ENCODE results near the gene OSBPL5. TPM values are rescaled to one million over a fixed set of nuclear protein-coding genes. Genes with fewer than 3 reads are reported as not detected.
A peak's percentile ranks its signal among the peaks of the same experiment; 100 is the strongest.
"Not testable (repeated sequence)": the region's sequence is repeated elsewhere in the genome, so short reads cannot be mapped to it uniquely, and the experiment has no call there.

Gene OSBPL5
- total RNA-seq, 1 experiment from 2014 or later, result 28.4 TPM

- no peaks in the 10 kb centered on the region for H3K27me3 ChIP-seq (replicated peaks; ENCODE audit: insufficient read depth, low read depth, low read length, poor library complexity)
- ChIA-PET CTCF (interaction anchor here (0.7 kb wide), 1 partner anchor 9 kb away, joined by 3 read pairs; no protein-coding TSS in a partner anchor), POLR2A (ENCODE audit: low non-redundant PET) (no interaction called here)
- H3K9me3 ChIP-seq (ENCODE audit: low read depth, low read length, poor library complexity, severe bottlenecking), result no peaks in the 10 kb centered on the region
- intact Hi-C loops (cut with micrococcal nuclease; ENCODE audit: unreplicated experiment), result no loop called here
- DNase-seq (ENCODE audit: low spot score), result peak; percentile 72
- no peaks in the 10 kb centered on the region for H3K36me3 ChIP-seq (ENCODE audit: insufficient read depth, low read length, poor library complexity, severe bottlenecking)
- peaks cover 10% of the 10 kb centered on the region for H3K4me1 ChIP-seq (ENCODE audit: insufficient read depth, low read length, poor library complexity, severe bottlenecking)
- no peak for TF ChIP-seq EZH2 (IDR thresholded peaks at IDR 0.05; ENCODE audit: borderline replicate concordance, low read depth, low read length, poor library complexity, severe bottlenecking)
- TF ChIP-seq, protein P1, sequence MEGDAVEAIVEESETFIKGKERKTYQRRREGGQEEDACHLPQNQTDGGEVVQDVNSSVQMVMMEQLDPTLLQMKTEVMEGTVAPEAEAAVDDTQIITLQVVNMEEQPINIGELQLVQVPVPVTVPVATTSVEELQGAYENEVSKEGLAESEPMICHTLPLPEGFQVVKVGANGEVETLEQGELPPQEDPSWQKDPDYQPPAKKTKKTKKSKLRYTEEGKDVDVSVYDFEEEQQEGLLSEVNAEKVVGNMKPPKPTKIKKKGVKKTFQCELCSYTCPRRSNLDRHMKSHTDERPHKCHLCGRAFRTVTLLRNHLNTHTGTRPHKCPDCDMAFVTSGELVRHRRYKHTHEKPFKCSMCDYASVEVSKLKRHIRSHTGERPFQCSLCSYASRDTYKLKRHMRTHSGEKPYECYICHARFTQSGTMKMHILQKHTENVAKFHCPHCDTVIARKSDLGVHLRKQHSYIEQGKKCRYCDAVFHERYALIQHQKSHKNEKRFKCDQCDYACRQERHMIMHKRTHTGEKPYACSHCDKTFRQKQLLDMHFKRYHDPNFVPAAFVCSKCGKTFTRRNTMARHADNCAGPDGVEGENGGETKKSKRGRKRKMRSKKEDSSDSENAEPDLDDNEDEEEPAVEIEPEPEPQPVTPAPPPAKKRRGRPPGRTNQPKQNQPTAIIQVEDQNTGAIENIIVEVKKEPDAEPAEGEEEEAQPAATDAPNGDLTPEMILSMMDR (conservative IDR thresholded peaks at IDR 0.05; ENCODE audit: low read depth, low read length), result no peak
- BruUV-seq (replicated peaks), result no TSS peak
- no peak overlapping the region for H3K27ac ChIP-seq (ENCODE audit: low read depth, low read length, poor library complexity, severe bottlenecking)
- no peak overlapping the region for H3K4me3 ChIP-seq (ENCODE audit: low read depth, low read length, poor library complexity, severe bottlenecking)
Observed at GRCh38 chr11:3073029-3073435, 92.1 kb downstream of the OSBPL5 start.

DNA sequence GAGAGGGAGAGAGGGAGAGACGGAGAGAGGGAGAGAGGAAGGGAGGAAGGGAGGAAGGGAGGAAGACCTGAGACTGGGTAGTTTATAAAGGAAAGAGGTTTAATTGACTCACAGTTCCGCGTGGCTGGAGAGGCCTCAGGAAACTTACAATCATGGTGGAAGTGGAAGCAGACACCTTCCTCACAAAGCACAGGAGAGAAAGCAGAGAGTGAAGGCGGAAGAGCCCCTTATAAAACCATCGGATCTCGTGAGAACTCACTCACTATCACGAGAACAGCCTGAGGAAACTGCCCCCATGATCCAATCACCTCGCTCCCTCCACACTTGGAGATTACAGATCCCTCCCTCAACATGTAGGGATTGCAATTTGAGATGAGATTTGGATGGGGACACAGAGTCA, 95.7 kb downstream of the OSBPL5 start:
- intact Hi-C loops (cut with micrococcal nuclease; ENCODE audit: unreplicated experiment), result no loop called here
- BruUV-seq (replicated peaks), result no TSS peak
- peaks cover 10% of the 10 kb centered on the region for H3K4me1 ChIP-seq (ENCODE audit: insufficient read depth, low read length, poor library complexity, severe bottlenecking)
- no peaks in the 10 kb centered on the region for H3K9me3 ChIP-seq (ENCODE audit: low read depth, low read length, poor library complexity, severe bottlenecking)
- POLR2A ChIA-PET (ENCODE audit: low non-redundant PET), result no interaction called here
- DNase-seq (ENCODE audit: low spot score), result no peak
- no peak for TF ChIP-seq EZH2 (IDR thresholded peaks at IDR 0.05; ENCODE audit: borderline replicate concordance, low read depth, low read length, poor library complexity, severe bottlenecking)
- TF ChIP-seq, protein P1 (conservative IDR thresholded peaks at IDR 0.05; ENCODE audit: low read depth, low read length), result no peak
- no peak overlapping the region for H3K27ac ChIP-seq (ENCODE audit: low read depth, low read length, poor library complexity, severe bottlenecking)
- H3K36me3 ChIP-seq (ENCODE audit: insufficient read depth, low read length, poor library complexity, severe bottlenecking), result no peaks in the 10 kb centered on the region
- no peak overlapping the region for H3K4me3 ChIP-seq (ENCODE audit: low read depth, low read length, poor library complexity, severe bottlenecking)
- no peaks in the 10 kb centered on the region for H3K27me3 ChIP-seq (replicated peaks; ENCODE audit: insufficient read depth, low read depth, low read length, poor library complexity)
- CTCF ChIA-PET, result no interaction called here

DNA sequence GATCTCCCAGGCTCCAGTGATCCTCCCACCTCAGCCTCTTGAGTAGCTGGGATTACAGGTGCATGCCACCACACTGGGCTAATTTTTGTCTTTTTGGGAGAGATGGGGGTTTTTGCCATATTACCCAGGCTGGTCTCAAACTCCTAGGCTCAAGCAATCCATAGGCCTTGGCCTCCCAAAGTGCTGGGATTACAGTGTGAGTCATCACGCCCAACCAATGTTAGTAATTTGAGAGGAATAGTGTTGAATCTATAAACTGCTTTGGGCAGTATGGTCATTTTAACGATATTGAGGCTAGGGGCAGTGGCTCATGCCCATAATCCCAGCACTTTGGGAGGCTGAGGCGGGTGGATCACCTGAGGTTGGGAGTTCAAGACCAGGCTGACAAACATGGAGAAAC, 98.8 kb downstream of the OSBPL5 start:
- BruUV-seq (replicated peaks); H3K4me3 ChIP-seq (ENCODE audit: low read depth, low read length, poor library complexity, severe bottlenecking); H3K4me1 ChIP-seq (ENCODE audit: insufficient read depth, low read length, poor library complexity, severe bottlenecking); CTCF ChIA-PET; H3K9me3 ChIP-seq (ENCODE audit: low read depth, low read length, poor library complexity, severe bottlenecking); H3K36me3 ChIP-seq (ENCODE audit: insufficient read depth, low read length, poor library complexity, severe bottlenecking); intact Hi-C loops (cut with micrococcal nuclease; ENCODE audit: unreplicated experiment); DNase-seq (ENCODE audit: low spot score); H3K27me3 ChIP-seq (replicated peaks; ENCODE audit: insufficient read depth, low read depth, low read length, poor library complexity); H3K27ac ChIP-seq (ENCODE audit: low read depth, low read length, poor library complexity, severe bottlenecking); POLR2A ChIA-PET (ENCODE audit: low non-redundant PET): not testable (repeated sequence)

- intact Hi-C loops (cut with micrococcal nuclease; ENCODE audit: unreplicated experiment); H3K4me3 ChIP-seq (ENCODE audit: low read depth, low read length, poor library complexity, severe bottlenecking); H3K4me1 ChIP-seq (ENCODE audit: insufficient read depth, low read length, poor library complexity, severe bottlenecking); H3K27me3 ChIP-seq (replicated peaks; ENCODE audit: insufficient read depth, low read depth, low read length, poor library complexity); H3K9me3 ChIP-seq (ENCODE audit: low read depth, low read length, poor library complexity, severe bottlenecking); H3K27ac ChIP-seq (ENCODE audit: low read depth, low read length, poor library complexity, severe bottlenecking); H3K36me3 ChIP-seq (ENCODE audit: insufficient read depth, low read length, poor library complexity, severe bottlenecking); CTCF ChIA-PET; DNase-seq (ENCODE audit: low spot score); POLR2A ChIA-PET (ENCODE audit: low non-redundant PET); BruUV-seq (replicated peaks): not testable (repeated sequence)
Observed at GRCh38 chr11:3064709-3065108, 100.4 kb downstream of the OSBPL5 start.

DNA sequence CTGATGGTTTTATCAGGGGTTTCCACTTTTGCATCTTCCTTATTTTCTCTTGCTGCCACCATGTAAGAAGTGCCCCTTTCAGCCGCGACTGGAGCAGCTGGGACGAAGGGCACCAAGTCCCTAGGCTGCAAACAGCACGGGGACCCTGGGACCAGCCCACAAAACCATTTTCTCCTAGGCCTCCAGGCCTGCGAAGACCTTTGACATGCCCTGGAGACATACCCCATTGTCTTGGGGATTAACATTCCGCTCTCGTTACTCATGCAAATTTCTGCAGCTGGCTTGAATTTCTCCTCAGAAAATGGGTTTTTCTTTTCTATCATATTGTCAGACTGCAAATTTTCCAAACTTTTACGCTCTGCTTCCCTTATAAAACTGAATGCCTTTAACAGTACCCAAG, 101.2 kb downstream of the OSBPL5 start:
- H3K4me1 ChIP-seq (ENCODE audit: insufficient read depth, low read length, poor library complexity, severe bottlenecking); H3K27ac ChIP-seq (ENCODE audit: low read depth, low read length, poor library complexity, severe bottlenecking); H3K9me3 ChIP-seq (ENCODE audit: low read depth, low read length, poor library complexity, severe bottlenecking); BruUV-seq (replicated peaks); H3K4me3 ChIP-seq (ENCODE audit: low read depth, low read length, poor library complexity, severe bottlenecking); H3K27me3 ChIP-seq (replicated peaks; ENCODE audit: insufficient read depth, low read depth, low read length, poor library complexity); POLR2A ChIA-PET (ENCODE audit: low non-redundant PET); DNase-seq (ENCODE audit: low spot score); H3K36me3 ChIP-seq (ENCODE audit: insufficient read depth, low read length, poor library complexity, severe bottlenecking); CTCF ChIA-PET; intact Hi-C loops (cut with micrococcal nuclease; ENCODE audit: unreplicated experiment): not testable (repeated sequence)

GRCh38 chr11:3063432-3063831, 101.7 kb downstream of the OSBPL5 start:
- not testable (repeated sequence) for BruUV-seq (replicated peaks)

More at GRCh38 chr11:3063432-3063831, 101.7 kb downstream of the OSBPL5 start:
- H3K4me3 ChIP-seq (ENCODE audit: low read depth, low read length, poor library complexity, severe bottlenecking); H3K36me3 ChIP-seq (ENCODE audit: insufficient read depth, low read length, poor library complexity, severe bottlenecking); CTCF ChIA-PET; intact Hi-C loops (cut with micrococcal nuclease; ENCODE audit: unreplicated experiment); POLR2A ChIA-PET (ENCODE audit: low non-redundant PET); H3K9me3 ChIP-seq (ENCODE audit: low read depth, low read length, poor library complexity, severe bottlenecking); H3K27ac ChIP-seq (ENCODE audit: low read depth, low read length, poor library complexity, severe bottlenecking); H3K4me1 ChIP-seq (ENCODE audit: insufficient read depth, low read length, poor library complexity, severe bottlenecking); H3K27me3 ChIP-seq (replicated peaks; ENCODE audit: insufficient read depth, low read depth, low read length, poor library complexity); DNase-seq (ENCODE audit: low spot score): not testable (repeated sequence)
